Endothelial cell of umbilical vein (primary cell): ENCODE data around the gene STRA6. TPM values are rescaled to one million over a fixed set of nuclear protein-coding genes. Genes with fewer than 3 reads are reported as not detected.

ENCODE experiments used
- BruUV-seq: library from RNA; stranded (reverse); fragments of 400-500 nt; replicated peaks from 2 replicates; lab custom pipeline; 2021; lab: Mats Ljungman, UMichigan
- CTCF ChIA-PET: fragments of 300-600, 350-600 bp; sonication (Branson Sonifier 250); formaldehyde crosslinking; loops from one replicate; lab custom pipeline; 2021; ENCODE audit warnings: antibody characterized with exemption, inconsistent platforms; lab: Charles Lee
- POLR2A ChIA-PET: fragments of 300-600, 350-600 bp; sonication (Branson Sonifier 250); formaldehyde crosslinking; loops from one replicate; lab custom pipeline; 2021; ENCODE audit warnings: antibody characterized with exemption, inconsistent platforms; lab: Charles Lee
- DNase-seq: peaks from one replicate; pipeline ENCODE4 v3.0.0-alpha.2; 2011; ENCODE audit warnings: low read depth, low spot score
- FAIRE-seq: peaks from 2 replicates; lab custom pipeline; 2011; peaks lifted over from hg19 to GRCh38; lab: Jason Lieb, UNC
- H2AFZ ChIP-seq: 2 replicates; pipeline ENCODE4 v1.6.0; 2012; ENCODE audit warnings: low read depth, low read length, control low read depth, inconsistent platforms
- H3K27ac ChIP-seq: 2 replicates; pipeline ENCODE4 v1.5.1; 2011; ENCODE audit warnings: low read depth, mild to moderate bottlenecking, control low read depth, low read length, moderate library complexity; ENCODE audit not compliant: insufficient read depth
- H3K27me3 ChIP-seq, 2 experiments: 2 replicates each; pipeline versions ENCODE4 v1.6.0 to v1.6.1; 2011; ENCODE audit warnings: low read length in 2 of 2, mixed read lengths in 1 of 2; ENCODE audit not compliant: control insufficient read depth in 2 of 2, insufficient read depth in 2 of 2
- H3K36me3 ChIP-seq, 2 experiments: 2 replicates in 1 of 2; 3 replicates in 1 of 2; pipeline ENCODE4 v1.5.1; 2011; ENCODE audit warnings: low read length in 2 of 2, mild to moderate bottlenecking in 1 of 2, moderate library complexity in 1 of 2; ENCODE audit not compliant: control insufficient read depth in 2 of 2, insufficient read depth in 2 of 2; ENCODE audit errors: extremely low read depth in 1 of 2
- H3K4me1 ChIP-seq: 3 replicates; pipeline ENCODE4 v1.5.1; 2011; ENCODE audit warnings: mild to moderate bottlenecking, low read length; ENCODE audit not compliant: control insufficient read depth, insufficient read depth; ENCODE audit errors: extremely low read depth
- H3K4me2 ChIP-seq: 2 replicates; pipeline ENCODE4 v1.6.1; 2011; ENCODE audit warnings: low read length, control low read depth, mixed read lengths; ENCODE audit not compliant: insufficient read depth
- H3K4me3 ChIP-seq, 3 experiments: fragments of 200-600 bp in 1 of 3; sonication (generic), shearing (Covaris generic) in 1 of 3; replicated peaks in 1 of 3; 2 replicates each; pipeline ENCODE4 v1.5.1; 2011 to 2016; ENCODE audit warnings: control low read depth in 3 of 3, low read length in 3 of 3, mild to moderate bottlenecking in 2 of 3, inconsistent platforms in 1 of 3, low read depth in 1 of 3, moderate library complexity in 1 of 3; ENCODE audit not compliant: insufficient read depth in 1 of 3
- H3K79me2 ChIP-seq: 2 replicates; pipeline ENCODE4 v1.6.0; 2012; ENCODE audit warnings: low read length, inconsistent platforms; ENCODE audit not compliant: control insufficient read depth, insufficient read depth
- H3K9ac ChIP-seq: replicated peaks from 2 replicates; pipeline ENCODE3; 2011; ENCODE audit warnings: low read length, control low read depth; ENCODE audit not compliant: insufficient read depth; ENCODE audit errors: extremely low read depth
- H3K9me1 ChIP-seq: replicated peaks from 3 replicates; pipeline ENCODE4 v1.6.0; 2011; ENCODE audit warnings: mild to moderate bottlenecking, low read length; ENCODE audit not compliant: control insufficient read depth, insufficient read depth; ENCODE audit errors: extremely low read depth
- H3K9me3 ChIP-seq: replicated peaks from 2 replicates; pipeline ENCODE4 v1.5.1; 2012; ENCODE audit warnings: low read length, inconsistent platforms; ENCODE audit not compliant: control insufficient read depth, insufficient read depth
- H4K20me1 ChIP-seq: replicated peaks from 2 replicates; pipeline ENCODE3; 2011; ENCODE audit warnings: mild to moderate bottlenecking, low read length; ENCODE audit not compliant: control insufficient read depth, insufficient read depth; ENCODE audit errors: extremely low read depth
- CTCF ChIP-seq, 2 donors: IDR thresholded peaks; 1 replicate in 1 of 2; 2 replicates in 1 of 2; pipeline ENCODE4 v1.5.1; 2011; ENCODE audit warnings: low read length in 2 of 2, mild to moderate bottlenecking in 2 of 2, moderate library complexity in 2 of 2, control low read depth in 1 of 2, inconsistent platforms in 1 of 2, low read depth in 1 of 2; ENCODE audit not compliant: insufficient read depth in 1 of 2; ENCODE audit errors: extremely low read depth in 1 of 2
- EZH2 ChIP-seq: IDR thresholded peaks from 2 replicates; pipeline ENCODE4 v1.6.1; 2012; ENCODE audit warnings: borderline replicate concordance, low read depth, mild to moderate bottlenecking, moderate library complexity, low read length, inconsistent platforms; ENCODE audit not compliant: severe bottlenecking
- FOS ChIP-seq: IDR thresholded peaks from 2 replicates; pipeline ENCODE4 v1.6.1; 2011; ENCODE audit warnings: mild to moderate bottlenecking, low read length, moderate library complexity, borderline replicate concordance; ENCODE audit not compliant: insufficient read depth
- GATA2 ChIP-seq: IDR thresholded peaks from 2 replicates; pipeline ENCODE4 v1.7.0; 2011; ENCODE audit warnings: low read depth, mild to moderate bottlenecking, moderate library complexity, mixed read lengths, low read length; ENCODE audit not compliant: insufficient read length, insufficient read depth
- JUN ChIP-seq: IDR thresholded peaks from 2 replicates; pipeline ENCODE4 v1.6.1; 2011; ENCODE audit warnings: borderline replicate concordance, low read depth; ENCODE audit not compliant: insufficient read length, insufficient read depth
- MYC ChIP-seq: IDR thresholded peaks from one replicate; pipeline ENCODE4 v1.6.1; 2011; ENCODE audit warnings: mild to moderate bottlenecking, low read depth, low read length
- POLR2A ChIP-seq: IDR thresholded peaks from 2 replicates; pipeline ENCODE4 v1.6.1; 2012; ENCODE audit warnings: low read depth, mild to moderate bottlenecking, control low read depth, low read length
- POLR2AphosphoS5 ChIP-seq: IDR thresholded peaks from 2 replicates; pipeline ENCODE4 v1.6.1; 2012; ENCODE audit warnings: low read depth, mild to moderate bottlenecking, control low read depth, low read length, moderate library complexity; ENCODE audit not compliant: insufficient read depth
- dilution Hi-C: fragments of 300-500 bp; cut with MboI; formaldehyde crosslinking; loops from one replicate; pipeline ENCODE4 v1.15.0; 2019; ENCODE audit warnings: low sequenced_read_pairs; ENCODE audit not compliant: extremely low pct_ligation_motif_present
- intact Hi-C: fragments of 100-400 bp; cut with micrococcal nuclease; formaldehyde crosslinking; loops from one replicate; pipeline ENCODE4 v1.10.0; 2022
- polyA plus RNA-seq, 4 experiments: library from polyadenylated mRNA; depleted of rRNA in 3 of 4; stranded (reverse) in 3 of 4; unstranded in 1 of 4; fragments of >200 nt; gene quantifications; 2 replicates each; pipeline versions ENCODE4 v1.2.1 to v1.2.3, GENCODE V29; 2011 to 2012; ENCODE audit warnings: missing spikeins in 1 of 4
- total RNA-seq: library from RNA; stranded (reverse); gene quantifications from 2 replicates; pipeline ENCODE4 v1.2.3, GENCODE V29; 2021
- TF ChIP-seq, protein P1 (sequence below): IDR thresholded peaks from 2 replicates; pipeline ENCODE4 v1.6.1; 2011; ENCODE audit not compliant: insufficient read depth, insufficient read length

STRA6 gene
- total and polyA plus RNA-seq, 2 donors (not counting 3 experiments of a cell fraction or from before 2014, with no cell fraction given) = not detected

DNA sequence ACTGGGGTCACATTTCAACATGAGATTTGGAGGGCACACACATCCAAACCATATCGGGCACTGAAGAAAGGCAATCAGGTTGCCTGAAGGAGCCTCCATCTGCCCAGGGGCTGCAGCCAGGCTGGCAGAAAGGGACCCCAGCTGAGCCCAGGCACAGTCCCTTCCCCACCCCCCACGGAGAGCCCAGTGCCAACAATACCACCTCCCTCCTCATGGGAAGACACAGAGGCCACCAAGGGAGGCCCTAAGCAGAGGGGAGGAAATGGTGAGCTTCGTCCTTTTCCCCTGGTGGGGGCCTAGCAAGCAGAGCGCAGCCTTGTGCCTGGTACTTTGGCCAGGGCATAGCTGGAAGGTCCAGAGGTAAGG lies 3.0 kb upstream of the STRA6 start:
- H3K36me3 ChIP-seq = no peaks in the 10 kb centered on the region
- dilution Hi-C loops (no loop called here), intact Hi-C loops (no loop called here)
- H3K4me2 ChIP-seq = no peak overlapping the region
- DNase-seq = no peak
- H4K20me1 ChIP-seq = no peaks in the 10 kb centered on the region
- no peaks in the 10 kb centered on the region for H3K4me1 ChIP-seq
- no peaks in the 10 kb centered on the region for H3K9me1 ChIP-seq
- H2AFZ ChIP-seq = no peak overlapping the region
- no peak overlapping the region for H3K4me3 ChIP-seq
- ChIA-PET CTCF (no interaction called here), POLR2A (no interaction called here)
- TF ChIP-seq JUN (no peak), EZH2 (no peak), FOS (no peak), MYC (no peak), GATA2 (no peak), CTCF (IDR thresholded peaks at IDR 0.05; ENCODE audit: extremely low read depth in 1 of 2, insufficient read depth in 1 of 2, low read depth in 1 of 2, low read length in 2 of 2) (no peak), POLR2A (no peak), POLR2AphosphoS5 (no peak)
- TF ChIP-seq, protein P1, sequence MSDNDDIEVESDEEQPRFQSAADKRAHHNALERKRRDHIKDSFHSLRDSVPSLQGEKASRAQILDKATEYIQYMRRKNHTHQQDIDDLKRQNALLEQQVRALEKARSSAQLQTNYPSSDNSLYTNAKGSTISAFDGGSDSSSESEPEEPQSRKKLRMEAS = no peak
- no peaks in the 10 kb centered on the region for H3K79me2 ChIP-seq
- H3K9ac ChIP-seq = no peak overlapping the region
- H3K27ac ChIP-seq = no peak overlapping the region
- BruUV-seq = no TSS peak
- H3K27me3 ChIP-seq = peaks cover 0 to 5% of the 10 kb centered on the region in 2 experiments
- no peaks in the 10 kb centered on the region for H3K9me3 ChIP-seq
- no peak for FAIRE-seq
